HEK293T (cell line): ENCODE results near the gene GNG12.

Experiments
- CTCF ChIA-PET: fragments of 350-600 bp; formaldehyde crosslinking; extraction: SDS; loops from one replicate; lab custom pipeline; 2021; ENCODE audit warnings: antibody characterized with exemption, inconsistent platforms; lab: Yijun Ruan, JAX
- POLR2A ChIA-PET: fragments of 350-600 bp; formaldehyde crosslinking; extraction: SDS; loops from one replicate; lab custom pipeline; 2020; ENCODE audit warnings: antibody characterized with exemption, inconsistent platforms; lab: Yijun Ruan, JAX
- DNase-seq: peaks from one replicate; pipeline ENCODE4 v3.0.0; 2012; ENCODE audit warnings: mixed read lengths; ENCODE audit errors: extremely low spot score
- ARNT ChIP-seq: fragments of 450-650 bp; IDR thresholded peaks from 2 replicates; pipeline ENCODE4 v1.6.1; 2017; ENCODE audit warnings: mild to moderate bottlenecking
- BHLHE40 ChIP-seq: fragments of 450-650 bp; IDR thresholded peaks from 2 replicates; pipeline ENCODE4 v1.6.1; 2016; ENCODE audit warnings: mild to moderate bottlenecking, moderate library complexity, borderline replicate concordance
- CTBP1 ChIP-seq: fragments of 450-650 bp; IDR thresholded peaks from 2 replicates; pipeline ENCODE4 v1.6.1; 2016; ENCODE audit warnings: borderline replicate concordance
- ELF4 ChIP-seq: fragments of 450-650 bp; IDR thresholded peaks from 2 replicates; pipeline ENCODE4 v1.6.1; 2017; ENCODE audit warnings: antibody characterized with exemption
- FOXA1 ChIP-seq: fragments of 450-650 bp; IDR thresholded peaks from 2 replicates; pipeline ENCODE4 v1.6.1; 2016; ENCODE audit warnings: mild to moderate bottlenecking
- FOXK2 ChIP-seq: fragments of 450-650 bp; IDR thresholded peaks from 2 replicates; pipeline ENCODE4 v1.6.1; 2016; ENCODE audit warnings: mild to moderate bottlenecking
- FOXM1 ChIP-seq: fragments of 450-650 bp; IDR thresholded peaks from 2 replicates; pipeline ENCODE4 v1.6.1; 2017; ENCODE audit warnings: mild to moderate bottlenecking, borderline replicate concordance
- HDGF ChIP-seq: fragments of 450-650 bp; IDR thresholded peaks from 2 replicates; pipeline ENCODE4 v1.6.1; 2017; ENCODE audit warnings: antibody characterized with exemption, borderline replicate concordance
- L3MBTL2 ChIP-seq: fragments of 450-650 bp; conservative IDR thresholded peaks from 2 replicates; pipeline ENCODE4 v1.6.1; 2016; ENCODE audit warnings: mild to moderate bottlenecking
- LEF1 ChIP-seq: fragments of 450-650 bp; IDR thresholded peaks from 2 replicates; pipeline ENCODE4 v1.6.1; 2017; ENCODE audit warnings: mild to moderate bottlenecking, borderline replicate concordance
- NFRKB ChIP-seq: fragments of 450-650 bp; IDR thresholded peaks from 2 replicates; pipeline ENCODE4 v1.6.1; 2016; ENCODE audit warnings: mild to moderate bottlenecking, moderate library complexity
- SP1 ChIP-seq: fragments of 450-650 bp; IDR thresholded peaks from 2 replicates; pipeline ENCODE4 v1.6.1; 2017
- SUZ12 ChIP-seq: fragments of 450-650 bp; IDR thresholded peaks from 2 replicates; pipeline ENCODE4 v1.6.1; 2016; ENCODE audit warnings: mild to moderate bottlenecking
- TARDBP ChIP-seq: fragments of 450-650 bp; IDR thresholded peaks from 2 replicates; pipeline ENCODE4 v1.6.1; 2016
- ZNF384 ChIP-seq: fragments of 450-650 bp; IDR thresholded peaks from 2 replicates; pipeline ENCODE4 v1.6.1; 2016
- TF ChIP-seq, protein P1 (sequence below): fragments of 450-650 bp; IDR thresholded peaks from 2 replicates; pipeline ENCODE4 v1.6.1; 2016

Gene GNG12

DNA sequence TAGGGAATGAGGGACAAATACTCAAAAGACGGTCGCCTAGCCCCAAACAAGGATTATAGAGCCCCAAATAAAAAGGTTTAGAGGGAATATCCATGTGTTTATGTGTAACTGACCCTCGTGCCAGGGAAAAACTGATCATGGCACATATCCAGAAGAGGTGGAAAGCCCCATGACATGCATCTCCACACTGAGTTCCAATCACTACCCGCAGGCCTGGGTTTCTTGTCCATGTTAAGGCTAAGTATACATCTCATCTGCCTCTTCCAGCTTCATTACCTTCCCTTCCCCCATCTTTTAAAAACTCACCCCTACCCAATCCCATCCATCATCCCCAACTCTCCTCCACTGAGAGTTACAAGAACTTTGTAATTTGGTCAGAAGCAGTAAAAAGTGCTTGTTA, 133.0 kb downstream of the GNG12 start:
- CTCF ChIA-PET = interaction anchor here (0.6 to 1.6 kb wide), 8 partner anchors 8 to 616 kb away, joined by 3 to 8 read pairs (median 4); no protein-coding TSS in a partner anchor
- POLR2A ChIA-PET = interaction anchor here (1.4 to 4.2 kb wide), 3 partner anchors 11 to 24 kb away, joined by 3 to 42 read pairs (median 10); partner anchors contain the start of gene GADD45A
- TF ChIP-seq SUZ12 (no peak), SP1 (no peak), ELF4 (no peak), FOXA1 (no peak), TARDBP (no peak), HDGF (no peak), L3MBTL2 (no peak), BHLHE40 (no peak), FOXK2 (no peak), ZNF384 (no peak), CTBP1 (no peak), NFRKB (no peak), ARNT (no peak), LEF1 (no peak)
- TF ChIP-seq, protein P1, sequence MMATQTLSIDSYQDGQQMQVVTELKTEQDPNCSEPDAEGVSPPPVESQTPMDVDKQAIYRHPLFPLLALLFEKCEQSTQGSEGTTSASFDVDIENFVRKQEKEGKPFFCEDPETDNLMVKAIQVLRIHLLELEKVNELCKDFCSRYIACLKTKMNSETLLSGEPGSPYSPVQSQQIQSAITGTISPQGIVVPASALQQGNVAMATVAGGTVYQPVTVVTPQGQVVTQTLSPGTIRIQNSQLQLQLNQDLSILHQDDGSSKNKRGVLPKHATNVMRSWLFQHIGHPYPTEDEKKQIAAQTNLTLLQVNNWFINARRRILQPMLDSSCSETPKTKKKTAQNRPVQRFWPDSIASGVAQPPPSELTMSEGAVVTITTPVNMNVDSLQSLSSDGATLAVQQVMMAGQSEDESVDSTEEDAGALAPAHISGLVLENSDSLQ = no peak; the same call in 1 of the 2 replicates
- no peak for DNase-seq

DNA sequence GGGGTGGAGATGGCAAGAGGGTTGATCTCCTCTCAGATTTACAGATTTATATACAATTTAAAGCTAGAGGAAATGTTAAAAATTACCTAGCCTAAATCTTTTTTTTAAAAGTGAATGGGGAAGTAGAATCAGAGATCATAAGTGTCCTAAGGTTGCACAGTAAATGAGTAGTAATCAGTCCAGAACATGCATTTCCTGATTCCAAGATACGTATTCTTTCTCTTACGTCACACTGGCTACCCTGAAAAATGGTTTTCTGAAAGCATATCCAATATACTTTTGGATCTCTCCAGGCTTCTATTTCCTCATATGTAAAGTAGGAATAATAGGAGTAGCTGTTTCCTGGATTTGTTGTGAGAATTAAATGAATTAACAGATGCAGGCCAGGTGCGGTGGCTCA, 136.6 kb downstream of the GNG12 start:
- ChIA-PET CTCF (interaction anchor here (0.9 kb wide), 1 partner anchor 152 kb away, joined by 3 read pairs; no protein-coding TSS in a partner anchor), POLR2A (interaction anchor here (1.1 kb wide), 2 partner anchors 10 to 12 kb away, joined by 3 to 5 read pairs; partner anchors contain the start of gene GADD45A)
- TF ChIP-seq ARNT (no peak), HDGF (no peak), ZNF384 (no peak), FOXK2 (no peak), NFRKB (no peak), SUZ12 (no peak), L3MBTL2 (no peak), SP1 (no peak)
- DNase-seq = no peak

DNA sequence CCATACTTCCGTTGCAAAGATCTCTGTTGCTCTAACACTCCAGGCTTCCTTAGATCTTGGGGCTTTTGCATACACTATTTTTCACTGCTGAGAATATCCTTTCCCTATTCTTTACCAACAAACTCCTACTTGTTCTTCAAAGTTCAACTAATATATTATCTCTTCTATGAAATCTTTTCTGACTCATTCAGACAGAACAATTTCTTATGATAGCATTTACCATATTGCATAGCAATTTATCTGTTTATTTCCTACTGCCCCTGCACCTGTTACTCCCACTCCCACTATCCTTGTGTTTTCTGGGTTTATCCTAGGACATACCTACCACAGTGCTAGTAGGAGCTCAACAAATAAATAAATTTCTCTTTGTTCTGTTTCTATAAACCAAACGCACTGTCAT, 137.3 kb downstream of the GNG12 start:
- POLR2A ChIA-PET = interaction anchor here (1.1 kb wide), 2 partner anchors 9 to 11 kb away, joined by 3 to 5 read pairs; partner anchors contain the start of gene GADD45A

DNA sequence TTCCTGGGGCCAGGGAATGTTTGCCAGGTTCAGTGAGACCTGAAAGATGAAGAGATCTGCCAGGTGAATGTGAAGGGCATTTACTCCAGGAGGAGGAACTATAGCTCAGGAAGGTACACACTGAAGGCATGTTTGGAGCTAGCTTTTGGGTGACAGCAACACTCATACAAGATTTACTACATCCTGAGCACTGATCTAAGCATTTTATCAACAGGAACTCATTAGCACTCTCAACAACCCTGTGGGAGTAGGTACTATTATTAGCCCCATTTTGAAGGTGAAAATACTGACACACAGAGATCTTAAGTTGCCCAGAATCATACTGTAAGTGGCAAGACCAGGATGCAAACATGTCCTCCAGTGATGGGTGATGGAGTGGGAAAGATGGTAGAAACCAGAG, 141.6 kb downstream of the GNG12 start:
- CTCF ChIA-PET = interaction anchor here (1.8 kb wide), 1 partner anchor 9 kb away, joined by 4 read pairs; no protein-coding TSS in a partner anchor

More for the DNA sequence above, 137.3 kb downstream of the GNG12 start:
- DNase-seq = no peak
- no peak for TF ChIP-seq FOXM1
- TF ChIP-seq NFRKB = no peak
- no peak for TF ChIP-seq ARNT
- TF ChIP-seq CTBP1 = no peak
- no peak for TF ChIP-seq ELF4
- TF ChIP-seq SP1 = no peak
- TF ChIP-seq L3MBTL2 = no peak
- TF ChIP-seq SUZ12 = no peak
- no peak for TF ChIP-seq TARDBP
- TF ChIP-seq FOXK2 = no peak
- CTCF ChIA-PET = interaction anchor here (0.9 kb wide), 1 partner anchor 152 kb away, joined by 3 read pairs; no protein-coding TSS in a partner anchor

DNA sequence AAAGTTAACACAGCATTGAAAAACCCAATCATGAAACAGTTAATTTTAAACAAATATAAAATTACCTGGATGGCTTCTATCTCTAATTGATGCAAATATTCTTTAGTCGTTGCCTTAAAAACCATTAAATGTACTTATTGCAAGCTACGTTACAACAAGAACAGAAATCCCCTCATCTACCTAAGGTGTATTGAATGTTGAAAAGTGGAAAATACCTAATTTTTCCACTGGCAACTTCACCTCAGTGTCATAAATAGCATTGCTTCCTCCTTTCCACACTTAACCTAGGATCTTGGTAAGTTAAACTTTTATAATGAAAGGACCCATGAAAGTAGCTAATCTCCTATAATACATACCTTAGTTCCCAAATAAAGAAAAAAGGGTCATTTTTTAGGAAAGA, 142.9 kb downstream of the GNG12 start:
- CTCF ChIA-PET = no interaction called here
- TF ChIP-seq FOXM1 (no peak), NFRKB (no peak), SP1 (no peak), BHLHE40 (no peak), ZNF384 (no peak), L3MBTL2 (no peak), SUZ12 (no peak), TARDBP (no peak)
- DNase-seq = no peak
- POLR2A ChIA-PET = no interaction called here

More for the DNA sequence above, 141.6 kb downstream of the GNG12 start:
- DNase-seq = no peak
- TF ChIP-seq ZNF384 (no peak), CTBP1 (no peak), NFRKB (no peak), HDGF (no peak), TARDBP (no peak), ELF4 (no peak), FOXA1 (no peak), ARNT (no peak), FOXK2 (no peak), SP1 (no peak), BHLHE40 (no peak), SUZ12 (no peak), FOXM1 (no peak), L3MBTL2 (no peak), LEF1 (no peak)
- TF ChIP-seq, protein P1 = no peak
- POLR2A ChIA-PET = interaction anchor here (1.0 kb wide), 1 partner anchor 9 kb away, joined by 4 read pairs; no protein-coding TSS in a partner anchor

DNA sequence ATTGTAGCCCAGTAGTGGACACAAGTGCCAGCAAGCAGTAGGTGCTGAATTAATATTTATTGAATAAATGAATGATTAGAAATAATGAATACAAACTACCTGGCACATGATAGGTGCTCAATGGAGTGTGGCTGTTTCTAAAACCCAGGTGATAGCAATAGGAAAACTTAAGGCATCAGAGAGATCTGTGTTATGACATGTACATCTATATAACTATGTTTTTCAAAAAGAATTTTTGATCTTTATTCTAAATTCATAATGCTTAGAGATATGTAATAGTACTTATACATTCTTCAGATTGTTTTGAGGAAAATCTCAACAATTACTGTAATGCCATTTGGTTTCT, 143.3 kb downstream of the GNG12 start:
- ChIA-PET POLR2A (no interaction called here), CTCF (no interaction called here)
- no peak for DNase-seq
- no peak for TF ChIP-seq LEF1
- no peak for TF ChIP-seq ZNF384
- TF ChIP-seq SUZ12 = no peak
- TF ChIP-seq BHLHE40 = no peak
- TF ChIP-seq FOXA1 = no peak
- TF ChIP-seq NFRKB = no peak
- no peak for TF ChIP-seq FOXK2
